ENCODE results near the gene FBXO47. TPM values are rescaled to one million over a fixed set of nuclear protein-coding genes. Genes with fewer than 3 reads are reported as not detected.

FBXO47 gene, protein sequence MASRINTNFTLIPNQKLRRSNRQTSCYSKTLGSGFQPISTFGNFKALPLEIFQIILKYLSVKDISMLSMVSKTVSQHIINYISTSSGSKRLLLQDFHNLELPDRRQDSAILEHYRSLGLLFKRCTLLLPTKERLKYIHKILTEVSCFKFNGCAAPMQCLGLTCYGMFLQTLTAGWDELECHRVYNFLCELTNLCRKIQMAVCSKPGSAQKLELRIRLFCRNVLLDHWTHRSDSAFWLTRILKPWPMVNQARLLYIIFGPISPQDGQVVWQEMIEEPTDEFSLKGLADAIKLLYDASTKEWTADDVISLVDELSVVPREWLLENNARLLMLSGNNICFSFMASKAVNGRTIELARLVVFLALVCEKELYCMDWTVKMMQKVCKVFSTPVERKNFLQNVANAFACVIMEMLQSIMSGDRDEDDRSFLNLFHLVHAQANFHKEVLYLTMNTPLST
- total RNA-seq (2022; extraction: Qiagen RNA extraction) = 0.02 TPM in 1 of 5 replicates, not detected in the others

DNA sequence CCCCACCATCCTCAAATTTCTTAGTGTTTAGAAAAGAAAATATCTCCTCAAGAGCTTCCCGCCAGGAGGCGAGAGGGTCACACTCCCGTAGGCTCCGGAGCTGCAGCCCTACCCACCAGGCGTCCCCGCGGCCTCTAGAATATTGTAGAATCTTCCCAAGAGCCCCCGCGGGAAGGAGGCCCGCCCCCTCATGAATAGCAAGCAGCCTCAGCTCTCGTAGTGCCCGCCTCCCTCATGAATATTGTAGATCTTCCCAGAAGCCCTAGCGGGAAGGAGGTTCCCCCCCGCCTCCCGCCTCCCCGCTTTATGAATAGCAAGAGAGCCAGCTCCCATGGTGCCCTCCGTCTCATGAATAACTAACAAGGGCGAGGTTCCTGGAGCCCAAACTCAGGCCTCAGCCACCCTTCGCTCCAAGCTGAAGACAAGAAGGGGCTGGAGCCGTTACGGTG is at the start of gene FBXO47:
FBXO47 (minus strand) TSS at position 114 of the 449 bp plus-strand sequence. CDS start 4,378 bp downstream, outside the sequence.

DNA sequence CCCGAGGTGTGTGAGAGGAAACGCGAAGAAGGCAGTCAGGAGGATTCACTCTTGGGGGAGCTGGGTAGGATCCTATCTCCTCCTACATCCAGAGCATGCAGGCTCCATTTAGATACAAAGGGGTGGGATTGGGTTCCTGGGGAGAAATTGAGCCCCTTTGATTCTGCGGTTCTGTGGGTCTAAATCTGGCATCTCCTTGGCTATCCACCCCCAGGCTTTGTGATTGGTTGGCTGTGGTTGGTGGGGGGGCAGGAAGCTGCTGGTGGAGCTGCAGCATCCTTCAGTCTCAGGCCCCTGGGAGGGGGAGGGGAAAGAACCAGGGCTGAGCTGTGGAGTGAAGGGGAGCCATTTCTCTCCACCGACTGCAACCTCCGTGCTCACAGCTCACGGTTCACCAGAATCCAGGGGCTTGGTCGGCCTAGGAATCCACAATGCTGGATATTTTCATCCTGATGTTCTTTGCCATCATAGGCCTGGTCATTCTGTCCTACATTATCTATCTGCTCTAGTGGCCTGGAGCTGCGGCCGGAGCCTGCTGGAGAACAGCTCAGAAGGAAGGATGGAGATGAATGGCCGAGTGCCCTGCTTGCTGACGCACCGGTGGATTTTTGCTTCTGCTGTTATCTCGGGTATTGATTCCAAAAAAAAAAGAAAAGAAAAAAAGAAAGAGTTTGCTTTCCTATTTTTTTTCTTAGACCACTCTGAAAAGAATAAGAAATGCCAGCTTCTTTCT is 41.8 kb downstream of the FBXO47 start, which contains the start of gene LASP1NB:
LASP1NB (plus strand) TSS at position 352 of the 733 bp plus-strand sequence.

Other genes starting within 250 kb of the FBXO47 start
- gene CISD3, start 237.1 kb downstream of the FBXO47 start, total RNA-seq (2022; extraction: Qiagen RNA extraction) = 43.2 to 102 TPM (median 95.5 TPM) in 5 replicates
- gene PCGF2, start 219.1 kb downstream of the FBXO47 start, total RNA-seq (2022; extraction: Qiagen RNA extraction) = 32.8 to 60.3 TPM (median 58.9 TPM) in 5 replicates
- gene PSMB3, start 214.7 kb downstream of the FBXO47 start, total RNA-seq (2022; extraction: Qiagen RNA extraction) = 343 to 455 TPM (median 427 TPM) in 5 replicates
- gene PIP4K2B, start 167.8 kb downstream of the FBXO47 start, total RNA-seq (2022; extraction: Qiagen RNA extraction) = 37.9 to 41.0 TPM (median 38.2 TPM) in 5 replicates
- 20.1 to 27.4 TPM (median 21.2 TPM) in 5 replicates for gene CWC25, start 142.1 kb downstream of the FBXO47 start, total RNA-seq (2022; extraction: Qiagen RNA extraction)
- 2,603 to 2,797 TPM (median 2,659 TPM) in 5 replicates for gene RPL23, start 113.7 kb downstream of the FBXO47 start, total RNA-seq (2022; extraction: Qiagen RNA extraction)
- gene LASP1, start 97.3 kb downstream of the FBXO47 start, total RNA-seq (2022; extraction: Qiagen RNA extraction) = 239 to 256 TPM (median 252 TPM) in 5 replicates
- gene PLXDC1, start 184.2 kb upstream of the FBXO47 start, total RNA-seq (2022; extraction: Qiagen RNA extraction) = 0.13 to 0.32 TPM (median 0.26 TPM) in 5 replicates
- gene ARL5C, start 198.8 kb upstream of the FBXO47 start, total RNA-seq (2022; extraction: Qiagen RNA extraction) = not detected in 5 replicates
- gene CACNB1, start 230.3 kb upstream of the FBXO47 start, total RNA-seq (2022; extraction: Qiagen RNA extraction) = 4.4 to 6.8 TPM (median 6.2 TPM) in 5 replicates
- gene RPL19, start 232.9 kb upstream of the FBXO47 start, total RNA-seq (2022; extraction: Qiagen RNA extraction) = 3,843 to 4,180 TPM (median 4,131 TPM) in 5 replicates